HG03095 (cell line): ENCODE data around the gene ZMYND10.

Source experiments
- ATAC-seq: cut with Tn5 transposase; IDR thresholded peaks from one replicate; pipeline ENCODE4 v1.9.1; 2021; ENCODE audit warnings: moderate library complexity; ENCODE audit not compliant: unreplicated experiment

Gene ZMYND10

GRCh38 chr3:50327129-50327528 lies 18.4 kb downstream of the ZMYND10 start:
- ATAC-seq, result no peak

- no peak for ATAC-seq
These were observed 19.4 kb downstream of the ZMYND10 start for GRCh38 chr3:50326182-50326541.

GRCh38 chr3:50325497-50326181 lies 19.9 kb downstream of the ZMYND10 start:
- no peak for ATAC-seq

- no peak for ATAC-seq
These were observed 20.4 kb downstream of the ZMYND10 start for GRCh38 chr3:50325113-50325480.

GRCh38 chr3:50324351-50325112 lies 21.0 kb downstream of the ZMYND10 start:
- no peak for ATAC-seq

- ATAC-seq, result no peak
These were observed 21.8 kb downstream of the ZMYND10 start for GRCh38 chr3:50323614-50324199.

GRCh38 chr3:50323092-50323600 lies 22.4 kb downstream of the ZMYND10 start:
- ATAC-seq, result no peak

- ATAC-seq, result no peak
These were observed 23.0 kb downstream of the ZMYND10 start, which contains the start of gene HYAL2 for GRCh38 chr3:50322386-50323091. Gene HYAL2, minus strand, starts transcription at chr3:50322745. Its CDS starts 2,256 bp downstream, at chr3:50320489.

- no peak for ATAC-seq
These were observed 23.5 kb downstream of the ZMYND10 start for GRCh38 chr3:50322115-50322385.

- ATAC-seq, result peak; percentile 75
These were observed 24.0 kb downstream of the ZMYND10 start for GRCh38 chr3:50321336-50322114.

GRCh38 chr3:50320853-50321335 lies 24.6 kb downstream of the ZMYND10 start:
- peak; percentile 52 for ATAC-seq

GRCh38 chr3:50319894-50320625 lies 25.5 kb downstream of the ZMYND10 start:
- no peak for ATAC-seq

GRCh38 chr3:50319181-50319893 lies 26.2 kb downstream of the ZMYND10 start:
- no peak for ATAC-seq

- ATAC-seq, result no peak
These were observed 26.9 kb downstream of the ZMYND10 start for GRCh38 chr3:50318615-50319014.

- ATAC-seq, result no peak
These were observed 27.4 kb downstream of the ZMYND10 start for GRCh38 chr3:50318163-50318562.

- no peak for ATAC-seq
These were observed 28.2 kb downstream of the ZMYND10 start for GRCh38 chr3:50317300-50317699.

- ATAC-seq, result no peak
These were observed 28.8 kb downstream of the ZMYND10 start for GRCh38 chr3:50316657-50317242.

GRCh38 chr3:50314816-50315215 lies 30.7 kb downstream of the ZMYND10 start:
- no peak for ATAC-seq

GRCh38 chr3:50314342-50314741 lies 31.2 kb downstream of the ZMYND10 start:
- no peak for ATAC-seq
